ENCODE measurements around the gene AJAP1. TPM values are rescaled to one million over a fixed set of nuclear protein-coding genes. Genes with fewer than 3 reads are reported as not detected.

AJAP1 gene
- total RNA-seq, 1 experiment from 2014 or later, result not detected

DNA sequence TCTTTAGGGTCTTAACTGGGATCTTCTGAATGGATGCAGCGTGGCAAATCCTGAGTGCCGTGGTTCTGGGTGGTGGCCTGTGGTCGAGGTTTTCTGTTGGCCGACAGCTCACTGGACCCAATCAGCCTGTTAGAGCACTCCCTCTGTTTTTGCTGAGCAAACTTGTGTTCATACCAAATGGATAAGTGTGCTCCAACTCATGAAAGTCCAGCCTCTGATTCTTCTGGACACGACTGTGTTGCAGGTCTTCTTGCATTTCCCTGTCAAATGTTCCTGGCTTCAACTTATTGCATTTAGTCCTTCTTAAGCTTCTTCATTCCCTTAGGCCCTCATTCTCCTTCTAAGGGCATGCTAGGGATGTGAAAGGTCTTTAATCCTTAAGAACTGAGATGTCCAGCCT is 63.7 kb downstream of the AJAP1 start (continued):
- TF ChIP-seq CEBPB (IDR thresholded peaks at IDR 0.05; ENCODE audit: low read depth), result no peak
- no peak for TF ChIP-seq ZNF274 (IDR thresholded peaks at IDR 0.05; ENCODE audit: low read depth, low read length)
- TF ChIP-seq CBX3 (IDR thresholded peaks at IDR 0.05; ENCODE audit: low read depth), result no peak
- TF ChIP-seq JUND (IDR thresholded peaks at IDR 0.05), result no peak

DNA sequence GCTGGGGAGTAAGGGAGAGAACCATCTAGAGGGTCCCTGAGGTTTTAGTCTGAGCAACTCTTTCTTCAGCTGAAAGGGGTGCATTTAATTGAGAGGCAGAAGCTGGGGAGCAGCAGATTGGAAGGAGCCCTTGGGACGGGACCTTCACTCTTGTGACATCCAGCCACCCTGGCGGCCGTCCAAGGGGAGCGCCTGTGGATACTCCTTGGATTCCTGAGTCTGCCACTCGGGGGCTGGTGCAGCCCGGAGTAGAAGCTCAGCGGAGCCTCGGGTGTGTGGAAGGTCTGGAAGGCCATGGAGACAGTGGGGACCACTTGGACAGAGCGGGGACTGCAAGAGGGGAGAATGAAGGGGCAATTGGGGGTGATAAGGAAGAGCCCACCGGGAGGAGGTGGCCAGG is 68.7 kb downstream of the AJAP1 start:
- H4K20me1 ChIP-seq (ENCODE audit: insufficient read depth), result no peaks in the 10 kb centered on the region
- no peak overlapping the region for H3K27ac ChIP-seq (ENCODE audit: low read depth, low read length)
- intact Hi-C loops (cut with micrococcal nuclease), result no loop called here
- H3K4me3 ChIP-seq (replicated peaks in 1 of 2; ENCODE audit: low read depth in 1 of 2, low read length in 2 of 2), result no peak overlapping the region
- no peaks in the 10 kb centered on the region for H3K36me3 ChIP-seq (ENCODE audit: control insufficient read depth in 1 of 2, insufficient read depth in 2 of 2, low read length in 2 of 2)
- H3K9ac ChIP-seq (ENCODE audit: low read length), result no peak overlapping the region
- ATAC-seq (no peak), DNase-seq (ENCODE audit: low read depth, low spot score) (no peak)
- BruUV-seq (replicated peaks), result no TSS peak
- H3K9me3 ChIP-seq (ENCODE audit: control insufficient read depth in 1 of 2, insufficient read depth in 1 of 2, low read depth in 1 of 2, low read length in 2 of 2), result no peaks in the 10 kb centered on the region; a peak in 1 of 4 replicates
- no peak for TF ChIP-seq ELF1 (IDR thresholded peaks at IDR 0.05; ENCODE audit: borderline replicate concordance, low read depth)
- TF ChIP-seq ZBTB33 (IDR thresholded peaks at IDR 0.05; ENCODE audit: extremely low read depth, insufficient replicate concordance, low read length), result no peak
- no peak for TF ChIP-seq YY1 (IDR thresholded peaks at IDR 0.05; ENCODE audit: extremely low read depth, insufficient replicate concordance, low read depth, low read length)
- no peak overlapping the region for H3K4me2 ChIP-seq (ENCODE audit: low read length)
- ChIA-PET RAD21 (ENCODE audit: low non-redundant PET in 1 of 2, low total read pairs in 2 of 2, uncharacterized antibody in 2 of 2, unreplicated experiment in 2 of 2) (no interaction called here), CTCF (no interaction called here), POLR2A (no interaction called here)
- H3K27me3 ChIP-seq (ENCODE audit: insufficient read depth, low read length), result no peaks in the 10 kb centered on the region
- H3K4me1 ChIP-seq (ENCODE audit: control insufficient read depth in 1 of 2, insufficient read depth in 2 of 2, low read length in 2 of 2), result no peaks in the 10 kb centered on the region
- no peaks in the 10 kb centered on the region for H3K9me2 ChIP-seq (ENCODE audit: insufficient read depth)
- no peak overlapping the region for H2AFZ ChIP-seq (ENCODE audit: low read depth, low read length, poor library complexity, severe bottlenecking)
- H3K79me2 ChIP-seq (ENCODE audit: insufficient read depth, low read length), result no peaks in the 10 kb centered on the region

All from HCT116 (cell line).